Measurements from ENCODE around the gene TGFBR3.
"Not testable (repeated sequence)": the region's sequence is repeated elsewhere in the genome, so short reads cannot be mapped to it uniquely, and the experiment has no call there.

The TGFBR3 gene

DNA sequence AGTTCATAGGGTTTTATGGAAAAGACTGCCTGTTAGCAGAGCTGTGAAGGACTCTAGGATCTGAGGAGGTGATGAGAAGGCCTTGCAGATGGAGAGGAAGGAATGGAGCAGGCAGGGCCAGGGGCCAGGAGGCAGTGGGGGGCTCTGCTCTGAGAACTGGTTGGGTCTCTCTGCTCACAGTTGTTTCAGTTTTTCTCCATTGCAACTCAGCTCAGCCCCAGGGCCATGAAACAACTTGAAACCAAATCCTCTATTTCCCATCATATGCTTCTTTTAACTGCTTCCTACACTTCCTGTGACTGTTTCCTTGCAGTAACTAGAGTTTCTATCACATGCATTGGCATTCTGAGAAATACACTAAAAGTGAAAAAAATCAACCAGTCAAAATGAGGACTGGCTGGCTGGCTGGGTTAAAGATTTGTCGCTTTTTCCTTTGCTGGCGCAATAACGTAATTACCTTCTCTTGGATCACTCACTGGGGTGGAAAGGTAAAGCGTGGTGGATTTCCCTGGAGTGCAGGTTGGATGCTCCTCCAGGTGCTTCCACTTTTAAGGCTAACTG, 213.3 kb downstream of the TGFBR3 start:
- DNase-seq = no peak

DNA sequence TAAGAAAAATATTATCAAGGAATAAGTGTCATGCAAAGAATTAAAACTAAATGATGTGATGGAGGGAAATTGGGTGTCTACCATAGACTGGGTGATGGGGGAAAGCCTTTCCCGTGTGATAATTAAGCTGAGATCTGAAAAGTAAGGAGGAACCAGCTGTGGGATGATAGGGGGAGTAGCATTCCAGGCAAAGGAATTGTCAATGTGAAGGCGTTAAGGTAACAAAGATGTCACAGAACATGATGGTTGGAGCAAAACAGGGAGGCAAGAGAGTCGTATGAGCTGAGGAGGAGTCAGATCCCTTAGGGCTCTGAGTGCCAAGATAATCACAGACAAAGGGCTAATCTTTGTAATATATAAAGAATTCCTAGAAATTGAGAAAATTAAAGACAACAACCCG, 215.2 kb downstream of the TGFBR3 start:
- no peak for DNase-seq

DNA sequence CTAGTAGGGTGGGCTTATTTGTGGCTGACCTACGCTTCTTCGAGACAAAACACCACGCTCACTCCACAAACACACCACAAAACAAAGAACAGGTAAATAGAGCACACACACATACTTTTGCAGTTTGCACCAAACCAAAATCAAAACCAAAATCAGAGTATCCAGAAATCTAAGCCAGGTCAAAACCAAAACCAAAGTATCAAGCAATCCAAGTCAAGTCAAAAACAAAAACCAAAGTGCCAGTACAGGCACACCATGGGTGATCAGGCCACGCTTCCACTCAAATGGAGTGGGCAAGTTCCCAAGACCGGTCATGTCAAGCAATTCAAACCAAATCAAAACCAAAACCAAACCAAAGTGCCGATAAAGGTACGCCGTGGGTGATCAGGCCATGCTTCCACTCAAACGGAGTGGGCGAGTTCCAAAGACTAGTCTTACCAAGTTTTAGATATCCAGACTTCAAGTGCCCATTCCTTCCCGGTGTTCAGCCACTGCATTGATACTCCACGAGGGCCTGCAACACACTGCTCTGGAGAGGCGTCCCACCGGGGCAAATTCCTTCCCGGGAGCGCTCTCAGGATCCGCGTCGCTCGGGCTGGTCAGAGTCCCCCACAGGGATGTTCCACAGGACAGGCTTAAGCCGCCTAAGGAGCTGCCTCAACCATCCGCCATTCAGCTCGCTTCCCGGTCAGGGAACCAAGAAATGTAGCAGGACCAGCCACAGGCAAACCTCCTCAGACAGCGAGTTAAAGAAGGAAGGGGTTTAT, 216.2 kb downstream of the TGFBR3 start:
- no peak for DNase-seq

DNA sequence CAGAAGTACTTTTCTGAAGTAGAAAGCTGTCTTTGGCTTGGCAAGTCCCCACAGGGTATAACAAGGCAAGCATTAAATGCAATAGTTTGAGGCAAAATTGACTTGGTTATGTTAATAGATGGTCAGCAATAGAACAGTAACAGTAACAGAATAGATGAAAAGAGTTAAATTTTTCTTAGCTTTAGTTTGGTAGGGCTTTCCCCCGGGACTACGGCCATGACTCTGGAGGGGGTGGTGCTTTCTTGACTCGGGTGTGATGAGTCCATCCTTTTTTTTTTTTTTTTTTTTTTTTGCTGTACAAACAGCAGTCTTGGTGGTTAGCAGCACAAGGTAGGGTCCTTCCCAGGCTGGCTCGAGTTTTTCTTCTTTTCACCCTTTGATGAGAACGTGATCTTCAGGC, 219.3 kb downstream of the TGFBR3 start:
- not testable (repeated sequence) for DNase-seq

DNA sequence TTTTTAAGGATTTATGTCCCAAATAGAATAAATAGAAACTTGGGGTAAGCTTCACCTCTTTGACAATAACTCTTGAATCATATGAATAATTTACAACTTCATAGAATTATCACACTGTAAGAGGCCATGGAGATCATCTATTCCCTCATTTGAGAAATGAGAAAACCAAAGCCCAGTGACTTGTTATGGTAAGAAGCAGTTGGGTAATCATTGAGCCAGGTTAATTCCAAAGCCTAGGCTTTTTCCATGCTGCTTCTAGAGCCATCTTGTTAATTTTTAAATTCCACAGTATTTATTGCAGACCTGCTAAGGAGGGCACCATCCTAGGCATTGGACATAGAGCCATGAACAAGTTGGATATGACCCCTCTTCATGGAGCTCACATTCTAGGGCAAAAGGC, 224.8 kb downstream of the TGFBR3 start:
- DNase-seq = no peak

DNA sequence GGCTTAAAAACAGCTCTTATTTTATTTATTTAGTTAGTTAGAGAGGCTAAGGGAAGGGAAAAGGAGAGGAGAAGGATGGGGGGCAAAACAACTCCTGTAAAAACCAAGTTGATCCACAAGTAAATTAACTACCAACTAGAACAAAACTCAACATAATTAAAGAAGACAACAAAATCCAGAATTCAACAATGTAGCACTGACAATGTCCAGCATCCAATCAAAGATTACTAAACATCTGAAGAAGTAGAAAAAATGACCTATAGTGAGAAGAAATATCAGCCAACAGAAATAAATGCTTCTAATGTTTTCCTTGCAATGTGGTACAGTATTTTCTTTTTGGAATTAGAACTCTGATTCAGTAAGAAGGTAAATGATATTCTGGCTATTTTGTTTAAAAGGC, 225.2 kb downstream of the TGFBR3 start:
- no peak for DNase-seq

DNA sequence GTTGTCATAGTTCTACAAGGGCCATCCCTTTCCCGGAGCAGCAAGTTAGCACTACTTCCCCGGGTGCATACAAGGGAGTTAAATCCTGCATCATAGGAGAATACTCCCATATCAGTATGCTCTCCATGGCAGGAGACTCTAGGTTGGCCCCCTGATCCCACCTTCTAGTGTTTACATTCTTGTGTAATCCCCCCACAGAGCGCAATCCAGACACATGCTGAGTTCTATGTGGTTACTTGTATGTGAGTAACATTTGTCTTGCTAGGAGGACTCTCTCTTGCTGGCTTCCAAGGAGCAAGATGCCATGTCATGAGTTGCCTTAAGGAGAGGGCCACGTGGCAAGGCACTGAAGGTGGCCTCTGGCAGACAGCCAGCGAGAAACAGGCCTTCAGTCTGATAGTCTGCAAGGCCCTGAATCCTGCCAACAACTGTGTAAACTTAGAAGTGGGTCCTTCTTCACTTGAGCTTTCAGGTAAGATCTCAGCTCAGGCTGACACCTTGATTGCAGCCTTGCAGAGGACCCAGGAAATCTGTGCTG, 230.0 kb downstream of the TGFBR3 start:
- no peak for DNase-seq

DNA sequence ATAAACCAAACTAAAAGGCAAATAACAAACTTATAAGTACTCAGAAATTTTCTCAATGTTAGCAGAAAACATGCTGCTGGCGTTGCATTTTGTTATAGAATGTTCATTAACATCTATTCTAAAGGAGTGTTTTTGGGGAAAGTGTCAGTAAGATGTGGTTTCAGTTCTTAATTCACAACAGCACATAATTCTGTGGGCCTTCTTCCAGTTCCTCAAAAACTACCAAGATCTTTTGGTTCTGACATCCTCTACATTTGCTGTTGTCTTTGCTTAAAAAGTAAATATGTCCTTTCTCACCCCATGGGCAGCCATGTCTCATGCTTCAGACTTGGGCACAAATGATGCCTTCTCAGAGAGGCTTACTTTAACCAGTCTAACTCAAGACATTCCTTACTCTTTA, 232.8 kb downstream of the TGFBR3 start:
- no peak for DNase-seq

DNA sequence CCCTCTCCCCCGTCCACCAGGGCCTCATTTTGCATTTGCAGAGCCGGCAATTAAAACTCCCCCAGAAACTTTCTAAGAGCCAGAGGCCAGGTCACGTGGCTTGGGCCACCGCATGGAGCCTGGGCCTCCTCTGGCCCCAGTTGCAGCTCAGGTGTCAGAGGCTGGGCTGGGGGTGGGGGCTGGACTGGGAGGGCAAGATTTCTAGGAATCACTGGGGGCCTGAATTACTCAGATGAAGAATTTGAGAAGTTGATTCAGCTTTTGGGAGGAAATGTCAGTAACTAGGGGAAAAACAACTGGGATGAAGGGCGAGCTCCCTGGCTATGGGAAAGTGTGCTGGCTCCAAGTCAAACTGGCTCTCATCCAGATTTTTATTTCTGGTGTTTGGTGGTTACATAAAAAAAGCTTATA, 234.3 kb downstream of the TGFBR3 start:
- DNase-seq = no peak

DNA sequence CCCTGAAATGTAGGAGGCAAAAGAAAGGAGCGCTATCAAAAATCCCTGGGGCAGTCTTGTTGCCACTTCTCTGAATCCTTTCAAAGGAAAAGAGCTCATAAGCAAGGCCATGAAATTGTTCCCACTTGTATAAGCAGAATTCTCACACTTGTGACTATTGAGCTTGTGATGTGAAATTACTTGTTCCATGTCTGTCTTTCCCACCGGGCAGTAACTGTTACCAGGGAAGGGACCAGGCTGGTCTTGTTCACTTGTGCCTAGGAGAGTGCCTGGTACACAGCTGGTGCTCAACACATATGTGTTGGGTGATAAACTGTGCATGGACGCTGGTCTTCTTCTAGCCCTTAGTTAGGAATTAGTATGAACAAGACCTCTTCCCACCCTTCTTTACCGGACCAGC, 234.7 kb downstream of the TGFBR3 start:
- no peak for DNase-seq

DNA sequence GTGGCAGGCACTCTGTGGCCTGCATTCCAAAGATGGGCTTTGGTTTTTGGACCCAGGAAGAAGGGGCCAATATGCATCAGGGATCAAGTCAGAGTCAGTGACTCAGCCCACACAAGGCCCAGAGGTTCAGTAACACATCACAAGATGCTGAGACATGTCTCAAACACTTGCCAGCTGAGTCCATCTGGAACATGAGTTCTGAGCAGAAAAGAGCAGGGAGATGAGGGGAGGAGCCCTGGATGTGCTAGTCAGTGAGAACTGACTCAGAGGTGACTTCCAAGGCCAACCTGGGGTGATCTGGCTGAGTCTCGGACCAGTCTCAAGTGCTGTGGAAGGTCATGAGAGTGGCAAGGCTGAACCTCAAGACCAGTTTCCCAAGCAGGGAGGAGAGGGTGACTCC, 235.2 kb downstream of the TGFBR3 start:
- DNase-seq = no peak

DNA sequence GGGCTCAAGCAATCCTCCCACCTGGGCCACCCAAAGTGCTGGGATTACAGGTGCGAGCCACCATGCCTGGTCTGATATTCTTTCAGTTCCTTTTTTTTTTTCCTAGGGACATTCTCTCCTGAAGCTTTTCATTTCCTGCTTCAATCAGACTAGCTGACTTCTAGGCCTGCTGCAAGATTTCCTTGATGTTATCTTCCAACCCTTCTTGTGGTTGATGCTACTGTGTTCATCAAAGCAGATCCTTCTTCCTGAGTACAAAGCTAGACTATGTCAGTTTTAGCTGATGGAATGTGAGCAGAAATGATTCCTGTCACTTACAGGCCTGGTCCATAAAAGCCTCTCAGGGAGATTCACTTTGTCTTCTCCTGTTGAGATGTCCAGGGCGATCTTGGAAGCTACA, 238.9 kb downstream of the TGFBR3 start:
- no peak for DNase-seq

DNA sequence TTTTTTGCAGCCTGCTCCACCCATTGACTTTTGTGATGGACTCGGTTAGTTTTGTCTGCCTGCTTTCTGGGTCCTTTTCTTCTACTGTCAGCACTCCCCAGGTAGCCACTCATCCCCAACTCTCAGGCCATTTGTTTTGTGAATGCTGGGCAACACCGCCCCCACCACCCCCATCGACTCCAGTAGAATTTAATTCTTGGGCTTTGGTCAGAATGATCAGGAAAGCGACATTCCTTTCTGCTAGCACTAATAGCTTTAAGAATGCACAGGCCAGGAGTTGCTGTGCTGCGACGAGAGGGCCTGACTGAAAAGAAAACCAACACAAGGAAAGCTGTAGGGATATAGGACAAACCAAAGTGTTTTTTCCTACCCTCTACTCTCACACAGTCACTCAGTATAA, 240.9 kb downstream of the TGFBR3 start:
- no peak for DNase-seq

DNA sequence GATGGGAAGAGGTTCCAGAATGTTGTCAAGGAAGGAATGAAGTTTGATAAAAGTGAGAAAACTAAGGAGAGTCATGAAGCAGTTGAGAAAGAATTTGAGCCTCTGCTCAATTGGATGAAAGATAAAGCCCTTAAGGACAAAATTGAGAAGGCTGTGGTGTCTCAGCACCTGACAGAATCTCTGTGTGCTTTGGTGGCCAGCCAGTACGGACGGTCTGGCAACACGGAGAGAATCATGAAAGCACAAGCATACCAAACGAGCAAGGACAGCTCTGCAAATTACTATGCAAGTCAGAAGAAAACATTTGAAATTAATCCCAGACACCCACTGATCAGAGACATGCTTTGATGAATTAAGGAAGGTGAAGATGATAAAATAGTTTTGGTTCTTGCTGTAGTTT, 242.5 kb downstream of the TGFBR3 start:
- no peak for DNase-seq

DNA sequence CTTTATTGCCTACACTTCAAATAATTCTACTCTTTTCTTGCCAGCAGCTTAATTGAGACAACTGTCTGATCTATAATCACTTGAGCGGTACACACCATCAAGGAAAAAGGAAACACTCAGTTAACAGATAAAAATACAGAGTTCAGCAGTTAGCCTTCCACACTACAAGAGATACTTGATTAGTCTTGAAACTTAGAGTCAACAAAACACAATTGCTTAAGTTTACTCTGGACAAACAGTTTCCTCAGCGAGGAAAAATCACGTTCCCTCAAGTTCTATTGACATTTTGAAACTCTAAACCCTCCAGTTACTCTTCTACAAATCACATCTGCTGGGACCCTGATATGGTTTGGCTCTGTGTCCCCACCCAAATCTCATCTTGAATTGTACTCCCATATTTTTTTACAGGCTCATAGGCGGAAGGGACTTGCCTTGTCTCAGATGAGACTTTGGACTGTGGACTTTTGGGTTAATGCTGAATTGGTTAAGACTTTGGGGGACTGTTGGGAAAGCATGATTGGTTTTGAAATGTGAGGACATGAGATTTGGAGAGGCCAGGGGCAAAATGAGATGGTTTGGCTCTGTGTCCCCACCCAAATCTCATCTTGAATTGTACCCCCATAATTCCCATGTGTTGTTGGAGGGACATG, 244.9 kb downstream of the TGFBR3 start:
- peak; percentile 6 for DNase-seq

DNA sequence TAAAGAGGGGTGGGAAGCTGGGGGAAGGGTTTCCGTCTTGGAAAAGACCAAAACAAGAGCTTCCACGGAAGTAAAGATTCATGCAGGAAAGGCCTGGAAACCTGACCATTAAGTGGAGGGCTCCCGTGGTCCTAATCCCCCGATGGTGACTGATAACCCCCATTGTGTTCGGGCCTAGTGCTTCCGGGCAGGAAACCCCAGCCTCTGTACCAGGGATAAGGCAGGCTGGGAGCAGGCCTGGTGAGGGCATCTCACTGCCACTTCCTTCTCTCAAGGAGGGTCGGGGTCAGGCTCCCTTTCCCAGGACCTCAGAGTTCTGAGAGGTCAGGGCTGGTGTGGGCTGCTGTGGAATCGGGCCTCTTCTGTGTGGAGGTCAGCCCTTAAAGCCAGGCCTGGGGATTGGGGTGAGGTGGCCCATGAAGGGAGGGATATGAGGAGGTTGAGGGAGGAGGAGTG, 248.4 kb downstream of the TGFBR3 start:
- DNase-seq = no peak

DNA sequence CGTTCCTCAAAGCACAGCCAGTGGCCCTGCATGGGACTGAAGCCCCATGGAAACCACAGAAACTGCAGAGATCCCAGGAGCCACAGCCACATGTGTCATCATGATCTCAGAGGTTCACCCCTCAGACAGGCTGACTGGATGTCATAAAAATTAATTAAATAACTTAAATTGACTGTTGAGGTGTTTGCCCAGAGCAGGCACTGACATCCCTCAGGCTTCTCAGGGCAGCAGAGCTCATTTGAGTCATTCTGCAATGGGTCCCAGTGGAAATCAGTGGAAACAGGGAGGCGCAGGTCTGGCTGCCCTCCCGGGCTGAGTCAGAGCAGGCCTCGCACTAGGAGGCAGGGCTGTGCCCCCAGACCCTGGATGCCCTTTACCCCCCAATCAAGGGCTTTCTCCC, 250.2 kb downstream of the TGFBR3 start:
- DNase-seq = no peak

DNA sequence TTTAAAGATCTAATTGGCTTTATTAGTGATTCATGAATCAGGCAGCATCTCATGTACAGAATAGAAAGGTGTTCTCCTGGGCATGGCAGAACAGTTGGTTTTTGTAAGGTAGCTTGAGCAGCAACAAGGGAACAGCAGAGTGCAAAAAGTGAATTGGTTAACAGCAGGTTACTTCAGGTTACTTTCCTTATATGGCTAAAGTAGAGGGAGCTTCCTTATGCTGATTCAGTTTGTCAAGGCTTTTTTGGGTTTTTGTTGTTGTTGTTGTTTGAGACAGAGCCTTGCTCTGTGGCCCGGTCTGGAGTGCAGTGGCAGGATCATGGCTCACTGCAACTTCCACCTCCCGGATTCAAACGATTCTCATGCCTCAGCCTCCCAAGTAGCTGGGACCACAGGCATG, 252.5 kb downstream of the TGFBR3 start:
- DNase-seq = no peak

DNA sequence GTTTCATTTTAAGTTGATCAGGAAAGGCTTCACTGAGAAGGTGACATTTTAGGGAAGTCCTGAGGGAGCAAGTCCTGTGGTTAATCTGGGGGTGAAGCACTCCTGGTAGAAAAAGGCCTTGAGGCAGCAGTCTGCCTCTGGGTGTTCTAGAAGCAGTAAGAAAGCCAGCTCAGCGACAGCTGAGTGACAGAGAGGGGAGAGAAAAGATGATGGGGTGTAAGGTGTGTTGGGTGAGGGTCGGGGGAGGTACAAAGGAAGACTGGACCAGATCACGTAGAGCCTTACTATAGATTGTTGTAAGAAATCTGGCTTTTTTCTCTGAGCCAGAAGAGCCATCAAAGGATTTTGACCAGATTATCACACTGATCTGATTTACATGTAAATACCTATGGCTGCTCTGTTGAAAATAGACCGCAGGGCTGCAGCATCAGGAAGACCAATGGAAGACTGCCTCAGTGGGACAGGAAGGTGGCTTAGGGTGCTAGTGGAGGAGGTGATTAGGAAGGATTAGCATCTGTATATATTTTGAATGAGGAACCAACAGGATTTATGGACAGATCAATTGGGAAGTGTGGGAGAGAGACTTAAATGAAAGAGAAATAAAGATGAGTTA, 254.1 kb downstream of the TGFBR3 start:
- DNase-seq = no peak

DNA sequence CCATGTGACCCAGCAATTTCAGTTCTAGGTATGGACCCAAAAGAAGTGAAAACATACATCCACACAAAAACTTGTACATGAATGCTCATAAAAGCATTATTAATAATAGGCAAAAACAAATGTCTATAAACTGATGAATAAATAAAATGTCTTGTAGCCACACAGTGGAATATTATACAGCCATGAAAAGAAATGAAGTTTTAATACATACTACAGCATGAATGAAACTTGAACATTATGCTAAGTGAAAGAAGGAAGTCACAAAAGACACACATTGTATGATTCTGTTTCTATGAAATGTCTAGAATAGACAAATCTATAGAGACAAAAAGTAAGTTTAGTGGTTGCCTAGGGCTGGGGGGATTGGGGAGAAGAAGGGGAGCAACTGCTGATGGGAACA, 255.1 kb downstream of the TGFBR3 start:
- DNase-seq = no peak

Data from NCI-H510A treated with DMSO at 0.1 percent for 48 hours (cell line).